ENCODE measurements around the gene IRF9. TPM values are rescaled to one million over a fixed set of nuclear protein-coding genes. Genes with fewer than 3 reads are reported as not detected.

The IRF9 gene
- total and polyA plus RNA-seq, 11 donors: 23.4 to 169 (median 29.8) TPM

- H3K27ac ChIP-seq: no peak overlapping the region
- H3K36me3 ChIP-seq: peaks cover 0 to 65% (median 56%) of the 10 kb centered on the region in 9 donors
- ATAC-seq (no peak), DNase-seq (no peak)
- H3K9me3 ChIP-seq: no peaks in the 10 kb centered on the region
- H3K4me1 ChIP-seq: peaks cover 6 to 35% (median 22%) of the 10 kb centered on the region in 12 donors
- H3K27me3 ChIP-seq: no peaks in the 10 kb centered on the region
- 90 to 95% (median 94%) methylated on average over 3 of the region's 3 CpGs for WGBS, 4 donors
- no peak overlapping the region for H3K4me3 ChIP-seq
- no peak for TF ChIP-seq CTCF (IDR thresholded peaks at IDR 0.05)
- no peak for TF ChIP-seq POLR2A (IDR thresholded peaks at IDR 0.05)
- intact Hi-C loops (cut with DNase I): loop anchor here in 1 of 10 donors (5.0 kb wide), 1 partner anchor 37 kb away; the partner anchor contains the start of genes DCAF11 and NRL
These were observed 11.6 kb upstream of the IRF9 start for GRCh38 chr14:24149302-24149969.

GRCh38 chr14:24150061-24150460, 11.0 kb upstream of the IRF9 start:
- peak in 1 of 5 donors; percentile 47 for DNase-seq
- no peaks in the 10 kb centered on the region for H3K9me3 ChIP-seq
- intact Hi-C loops (cut with DNase I): loop anchor here in 1 of 10 donors (10.0 kb wide), 1 partner anchor 85 kb away; no protein-coding TSS in a partner anchor
- peaks cover 6 to 31% (median 22%) of the 10 kb centered on the region in 12 donors for H3K4me1 ChIP-seq
- H3K27me3 ChIP-seq: no peaks in the 10 kb centered on the region
- no peak overlapping the region for H3K4me3 ChIP-seq
- no peak for TF ChIP-seq POLR2A (IDR thresholded peaks at IDR 0.05)
- no peak for TF ChIP-seq CTCF (IDR thresholded peaks at IDR 0.05)
- no peak for ATAC-seq
- no peak overlapping the region for H3K27ac ChIP-seq
- H3K36me3 ChIP-seq: peaks cover 0 to 67% (median 62%) of the 10 kb centered on the region in 9 donors
- 86 to 94% (median 90%) methylated on average over 9 of the region's 9 CpGs for WGBS, 4 donors

- Histone ChIP-seq H3K4me3 (no peak overlapping the region), H3K9me3 (no peaks in the 10 kb centered on the region), H3K36me3 (peaks cover 3 to 72% (median 66%) of the 10 kb centered on the region in 9 donors), H3K27me3 (no peaks in the 10 kb centered on the region), H3K27ac (no peak overlapping the region), H3K4me1 (peaks cover 6 to 26% (median 18%) of the 10 kb centered on the region in 12 donors)
- DNase-seq (peak in 1 of 5 donors; percentile 46), ATAC-seq (no peak)
- TF ChIP-seq CTCF (IDR thresholded peaks at IDR 0.05) (no peak), POLR2A (IDR thresholded peaks at IDR 0.05) (no peak)
- 91 to 95% (median 93%) methylated on average over 9 of the region's 9 CpGs for WGBS, 4 donors
- intact Hi-C loops (cut with DNase I): loop anchor here in 1 of 10 donors (10.0 kb wide), 1 partner anchor 86 kb away; no protein-coding TSS in a partner anchor
These were observed 10.5 kb upstream of the IRF9 start for GRCh38 chr14:24150567-24150966.

- DNase-seq (peak in 1 of 5 donors; percentile 57), ATAC-seq (no peak)
- H3K9me3 ChIP-seq: no peaks in the 10 kb centered on the region
- TF ChIP-seq POLR2A (IDR thresholded peaks at IDR 0.05): no peak
- no peak for TF ChIP-seq CTCF (IDR thresholded peaks at IDR 0.05)
- no peak overlapping the region for H3K27ac ChIP-seq
- 83 to 90% (median 87%) methylated on average over 5 to 9 of the region's 9 CpGs for WGBS, 4 donors
- H3K27me3 ChIP-seq: no peaks in the 10 kb centered on the region
- H3K4me1 ChIP-seq: peaks cover 6 to 22% (median 14%) of the 10 kb centered on the region in 12 donors
- no peak overlapping the region for H3K4me3 ChIP-seq
- intact Hi-C loops (cut with DNase I): loop anchor here in 1 of 10 donors (10.0 kb wide), 1 partner anchor 86 kb away; no protein-coding TSS in a partner anchor
- H3K36me3 ChIP-seq: peaks cover 3 to 76% (median 70%) of the 10 kb centered on the region in 9 donors
These were observed 10.1 kb upstream of the IRF9 start for GRCh38 chr14:24150993-24151392.
